Calu3 (cell line): ENCODE results near the gene NMT1. TPM values are rescaled to one million over a fixed set of nuclear protein-coding genes. Genes with fewer than 3 reads are reported as not detected.

ENCODE experiments used
- BruUV-seq: library from RNA; stranded (reverse); fragments of 400-500 nt; replicated peaks from 2 replicates; lab custom pipeline; 2021; lab: Mats Ljungman, UMichigan
- CTCF ChIA-PET: fragments of 300-600 bp; sonication (Branson Sonifier 250); formaldehyde crosslinking; loops from one replicate; lab custom pipeline; 2022; ENCODE audit warnings: antibody characterized with exemption; lab: Charles Lee
- DNase-seq: peaks from one replicate; pipeline ENCODE4 v3.0.0; 2022
- H3K27ac Mint-ChIP-seq: one replicate; pipeline ENCODE4 v1.8.0; 2022; ENCODE audit warnings: mixed read lengths; ENCODE audit not compliant: unreplicated experiment
- H3K27me3 Mint-ChIP-seq: one replicate; pipeline ENCODE4 v1.8.0; 2022; ENCODE audit warnings: mixed read lengths; ENCODE audit not compliant: unreplicated experiment
- H3K36me3 Mint-ChIP-seq: one replicate; pipeline ENCODE4 v1.8.0; 2022; ENCODE audit warnings: mild to moderate bottlenecking, moderate library complexity, mixed read lengths; ENCODE audit not compliant: insufficient read depth, unreplicated experiment
- H3K4me1 Mint-ChIP-seq: one replicate; pipeline ENCODE4 v1.8.0; 2022; ENCODE audit warnings: mild to moderate bottlenecking, low read depth, mixed read lengths; ENCODE audit not compliant: unreplicated experiment
- H3K4me3 Mint-ChIP-seq: one replicate; pipeline ENCODE4 v1.8.0; 2022; ENCODE audit warnings: mild to moderate bottlenecking, low read depth, moderate library complexity, mixed read lengths; ENCODE audit not compliant: unreplicated experiment
- H3K9me3 Mint-ChIP-seq: one replicate; pipeline ENCODE4 v1.8.0; 2022; ENCODE audit warnings: low read depth, mixed read lengths; ENCODE audit not compliant: unreplicated experiment
- CTCF ChIP-seq: fragments of 200-600 bp; IDR thresholded peaks from one replicate; pipeline ENCODE4 v1.8.0; 2022; ENCODE audit warnings: antibody characterized with exemption; ENCODE audit not compliant: unreplicated experiment
- intact Hi-C: fragments of 100-400 bp; cut with micrococcal nuclease; formaldehyde crosslinking; loops from one replicate; pipeline ENCODE4 v1.10.0; 2022; ENCODE audit not compliant: unreplicated experiment
- total RNA-seq: library from RNA; stranded (reverse); gene quantifications from 2 replicates; pipeline ENCODE4 v1.2.3, GENCODE V29; 2022

The NMT1 gene
- total RNA-seq, 1 experiment from 2014 or later: 185 TPM

GRCh38 chr17:45029096-45029495 is 32.0 kb upstream of the NMT1 start:
- Mint-ChIP-seq H3K4me3 (no peak overlapping the region), H3K27me3 (no peaks in the 10 kb centered on the region), H3K27ac (no peak overlapping the region), H3K4me1 (no peaks in the 10 kb centered on the region), H3K36me3 (peaks cover 2% of the 10 kb centered on the region), H3K9me3 (no peaks in the 10 kb centered on the region)
- CTCF ChIA-PET: no interaction called here
- no peak for DNase-seq
- intact Hi-C loops: no loop called here
- no TSS peak for BruUV-seq
- no peak for TF ChIP-seq CTCF

GRCh38 chr17:45029758-45030423 is 31.2 kb upstream of the NMT1 start:
- intact Hi-C loops: no loop called here
- no TSS peak for BruUV-seq
- H3K27ac Mint-ChIP-seq: no peak overlapping the region
- TF ChIP-seq CTCF: no peak
- H3K4me1 Mint-ChIP-seq: no peaks in the 10 kb centered on the region
- DNase-seq: no peak
- H3K9me3 Mint-ChIP-seq: no peaks in the 10 kb centered on the region
- peaks cover 5% of the 10 kb centered on the region for H3K36me3 Mint-ChIP-seq
- H3K4me3 Mint-ChIP-seq: no peak overlapping the region
- CTCF ChIA-PET: no interaction called here
- H3K27me3 Mint-ChIP-seq: no peaks in the 10 kb centered on the region

- Mint-ChIP-seq H3K27me3 (no peaks in the 10 kb centered on the region), H3K27ac (no peak overlapping the region), H3K4me3 (no peak overlapping the region), H3K9me3 (no peaks in the 10 kb centered on the region), H3K4me1 (no peaks in the 10 kb centered on the region), H3K36me3 (peaks cover 5% of the 10 kb centered on the region)
- BruUV-seq: no TSS peak
- CTCF ChIA-PET: no interaction called here
- no peak for DNase-seq
- intact Hi-C loops: no loop called here
- no peak for TF ChIP-seq CTCF
These were observed 30.4 kb upstream of the NMT1 start for GRCh38 chr17:45030733-45031132.

GRCh38 chr17:45031231-45032173 is 29.6 kb upstream of the NMT1 start:
- no TSS peak for BruUV-seq
- TF ChIP-seq CTCF: no peak
- H3K27me3 Mint-ChIP-seq: no peaks in the 10 kb centered on the region
- no peak overlapping the region for H3K27ac Mint-ChIP-seq
- no peak overlapping the region for H3K4me3 Mint-ChIP-seq
- intact Hi-C loops: no loop called here
- CTCF ChIA-PET: interaction anchor here (0.6 kb wide), 1 partner anchor 11 kb away, joined by 3 read pairs; no protein-coding TSS in a partner anchor
- no peaks in the 10 kb centered on the region for H3K4me1 Mint-ChIP-seq
- peaks cover 5% of the 10 kb centered on the region for H3K36me3 Mint-ChIP-seq
- no peaks in the 10 kb centered on the region for H3K9me3 Mint-ChIP-seq
- no peak for DNase-seq
